Stimulated activated naive CD8-positive, alpha-beta T cell treated with anti-CD3 and anti-CD28 coated beads, Interleukin-15, Interleukin-2, amounts not matched to agents 100 U/mL and 50 U/mL, for 24 hours (primary cell): Measurements from ENCODE around the gene CNTN1.

Experiments used
- ATAC-seq: fragments of 150-1000 bp; cut with Tn5 transposase; one replicate; pipeline ENCODE4 v1.10.0; 2021
- DNase-seq: peaks from one replicate; pipeline ENCODE4 v3.0.0; 2021

CNTN1 gene

DNA sequence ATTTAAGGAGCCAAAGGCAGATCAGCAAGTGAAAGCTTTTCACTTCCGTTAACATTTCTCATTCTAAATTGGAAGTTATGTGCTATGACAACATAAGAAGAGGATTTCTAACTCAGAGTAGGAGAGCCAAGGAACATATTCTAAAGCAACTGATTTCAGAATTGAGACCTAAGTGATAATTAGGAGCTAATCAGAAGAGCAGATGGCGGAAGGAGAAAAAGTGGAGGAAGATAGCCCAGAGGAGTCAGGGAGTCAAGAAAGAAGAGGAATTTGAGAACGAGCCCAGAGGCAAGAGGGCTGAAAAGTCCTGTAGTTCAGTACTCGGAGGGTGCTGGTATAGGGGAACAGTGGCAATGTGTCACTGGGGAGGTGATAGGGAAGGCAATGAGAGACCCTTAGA is 162.4 kb downstream of the CNTN1 start:
- no peak for DNase-seq
- no peak for ATAC-seq

DNA sequence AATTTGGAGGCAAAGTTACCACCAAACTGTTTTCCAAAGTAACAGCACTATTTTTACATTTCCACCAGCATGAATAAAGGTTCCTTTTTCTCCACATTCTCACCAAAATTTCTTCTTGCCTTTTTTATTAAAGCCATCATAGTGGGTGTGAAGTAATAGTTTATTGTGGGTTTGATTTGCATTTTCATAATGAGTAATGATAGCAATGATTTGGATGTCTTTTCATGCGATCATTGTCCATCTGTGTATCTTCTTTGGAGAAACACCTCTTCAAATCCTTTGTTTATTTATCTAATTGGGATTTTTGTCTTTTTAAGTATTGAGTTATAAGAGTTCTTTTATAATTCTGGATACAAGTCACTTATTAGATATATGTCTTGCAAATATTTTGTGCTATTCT is 172.7 kb downstream of the CNTN1 start:
- ATAC-seq = no peak
- no peak for DNase-seq

GRCh38 chr12:40870981-40871380 is 178.7 kb downstream of the CNTN1 start:
- no peak for ATAC-seq
- no peak for DNase-seq

- DNase-seq = no peak
- no peak for ATAC-seq
Measured at GRCh38 chr12:40874868-40875267, 182.6 kb downstream of the CNTN1 start.

GRCh38 chr12:40889329-40889728 is 197.1 kb downstream of the CNTN1 start:
- ATAC-seq (no peak), DNase-seq (no peak)

- ATAC-seq = no peak
- no peak for DNase-seq
Measured at GRCh38 chr12:40892528-40892927, 200.3 kb downstream of the CNTN1 start.

GRCh38 chr12:40898505-40898904 is 206.3 kb downstream of the CNTN1 start:
- DNase-seq (no peak), ATAC-seq (no peak)

DNA sequence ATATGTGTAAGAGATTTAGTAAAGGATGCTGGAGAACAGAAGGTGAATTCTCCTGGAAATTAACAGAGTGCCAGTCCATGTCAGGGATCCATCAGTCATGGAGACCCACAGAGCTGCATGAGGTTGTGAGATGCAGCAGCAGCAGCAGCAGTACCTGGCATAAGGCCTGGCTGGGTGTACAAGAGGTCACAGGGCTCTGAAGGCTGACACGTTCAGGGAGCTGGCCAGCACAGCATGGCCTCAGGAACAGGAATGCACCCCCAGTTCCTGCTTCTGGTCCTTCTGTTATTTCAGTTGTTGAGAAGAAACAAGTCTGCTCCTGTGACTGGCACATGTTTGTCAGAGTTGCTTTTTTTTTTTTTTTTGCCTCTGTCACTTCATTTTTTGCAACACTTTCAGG is 210.8 kb downstream of the CNTN1 start:
- ATAC-seq = no peak
- DNase-seq = no peak

GRCh38 chr12:40907115-40907527 is 214.9 kb downstream of the CNTN1 start:
- no peak for DNase-seq
- ATAC-seq = no peak

DNA sequence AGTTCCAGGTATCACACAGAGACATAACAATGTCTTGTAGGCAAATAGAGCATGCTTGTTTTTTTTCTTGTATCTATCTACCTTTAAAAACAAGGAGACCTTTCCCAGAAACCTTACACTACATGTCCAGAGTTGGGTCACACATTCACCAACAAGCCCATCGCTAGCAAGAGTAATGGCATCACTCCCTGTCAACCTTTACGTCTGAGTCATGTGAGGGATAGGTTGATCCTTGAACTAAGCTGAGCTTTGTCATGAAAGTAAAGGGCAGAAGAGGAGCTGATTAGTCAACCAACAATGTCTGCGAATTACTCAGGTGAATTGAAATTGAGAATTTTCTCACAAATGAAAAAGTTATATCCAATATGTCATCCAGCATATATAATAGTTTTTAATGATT is 219.4 kb downstream of the CNTN1 start:
- ATAC-seq = no peak

GRCh38 chr12:40915172-40915571 is 222.9 kb downstream of the CNTN1 start:
- DNase-seq = no peak

More for the DNA sequence above, 219.4 kb downstream of the CNTN1 start:
- DNase-seq = no peak

GRCh38 chr12:40917561-40917960 is 225.3 kb downstream of the CNTN1 start:
- DNase-seq (no peak), ATAC-seq (no peak)

More at GRCh38 chr12:40915172-40915571, 222.9 kb downstream of the CNTN1 start:
- ATAC-seq = no peak

GRCh38 chr12:40921563-40922163 is 229.4 kb downstream of the CNTN1 start:
- DNase-seq = no peak
- no peak for ATAC-seq

DNA sequence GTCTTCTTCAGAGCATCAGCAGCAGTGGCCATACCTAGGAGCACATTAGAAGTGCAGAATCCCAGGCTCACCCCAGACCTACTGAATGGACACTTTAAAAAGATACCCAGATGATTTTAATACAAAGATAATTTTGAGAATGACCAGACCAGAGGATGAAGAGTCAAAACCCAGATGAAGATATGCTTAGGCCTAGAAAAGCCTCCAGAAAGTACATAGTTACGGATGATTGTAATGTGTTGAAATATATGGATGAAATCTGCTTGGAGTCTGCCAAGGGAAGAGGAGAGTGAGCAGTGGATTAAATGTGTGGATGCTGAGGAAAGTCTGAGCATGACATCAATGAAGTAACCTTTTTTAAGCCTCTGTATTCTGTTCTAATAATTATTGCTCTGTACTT is 245.7 kb downstream of the CNTN1 start:
- ATAC-seq = no peak
- no peak for DNase-seq

- DNase-seq (no peak), ATAC-seq (no peak)
Measured at GRCh38 chr12:40942326-40942725, 250.1 kb downstream of the CNTN1 start.

DNA sequence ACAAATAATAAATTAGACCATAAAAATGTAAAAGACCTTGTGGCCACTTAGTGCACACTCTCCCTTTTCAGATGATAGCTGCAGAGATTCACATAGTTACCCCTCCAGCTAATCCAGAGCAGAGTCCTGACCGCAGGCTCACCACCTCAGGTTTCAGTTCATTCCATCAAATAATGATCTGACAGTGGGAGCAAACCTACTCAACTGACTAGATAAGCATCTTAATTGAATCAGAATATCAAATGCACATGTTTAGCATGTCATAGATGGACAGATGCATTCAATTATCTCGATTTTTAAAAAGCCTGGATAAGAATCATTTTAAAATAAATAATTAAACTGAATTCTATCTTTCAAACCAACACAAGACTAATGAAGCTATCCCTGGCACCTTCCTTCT is 253.5 kb downstream of the CNTN1 start:
- DNase-seq (no peak), ATAC-seq (no peak)

- ATAC-seq = no peak
- DNase-seq = no peak
Measured at GRCh38 chr12:40946612-40947194, 254.5 kb downstream of the CNTN1 start.

DNA sequence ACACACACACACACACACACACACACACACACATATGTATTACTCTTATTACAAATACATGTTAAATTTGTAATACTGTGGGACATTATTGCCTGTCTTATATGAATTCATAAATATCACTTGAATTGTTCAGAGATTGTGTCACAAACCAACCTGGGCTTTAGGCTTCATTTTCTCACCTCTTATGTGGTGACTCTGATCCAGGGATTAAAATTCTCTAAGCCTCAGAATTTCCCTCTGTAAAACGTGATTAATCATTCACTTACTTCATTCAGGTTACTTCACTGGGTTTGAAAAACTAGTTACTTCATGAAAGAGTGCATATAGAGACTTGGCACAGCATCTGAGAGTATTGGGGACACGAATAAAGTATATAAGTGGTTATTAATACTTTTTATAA is 255.6 kb downstream of the CNTN1 start:
- no peak for ATAC-seq
- DNase-seq = no peak

GRCh38 chr12:40953076-40953475 is 260.8 kb downstream of the CNTN1 start:
- ATAC-seq (no peak), DNase-seq (no peak)

DNA sequence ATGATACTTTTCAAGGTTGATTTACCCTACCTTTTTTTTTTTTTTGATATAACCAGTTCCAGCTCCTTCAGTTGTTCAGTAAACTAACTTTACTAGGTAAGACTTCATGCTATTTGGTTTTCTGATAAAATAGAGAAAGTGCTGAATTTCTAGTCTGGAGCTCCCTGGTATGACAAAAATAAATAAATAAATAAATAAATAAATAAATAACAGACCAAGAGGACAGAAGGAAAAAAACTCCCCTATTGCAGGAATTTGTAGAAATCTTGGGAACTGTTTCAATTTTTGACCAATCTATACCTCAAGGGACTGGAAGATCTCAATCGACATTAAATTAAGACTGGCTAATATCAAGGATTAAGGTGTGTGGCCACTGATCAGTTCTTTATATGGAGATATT is 265.2 kb downstream of the CNTN1 start:
- no peak for DNase-seq

DNA sequence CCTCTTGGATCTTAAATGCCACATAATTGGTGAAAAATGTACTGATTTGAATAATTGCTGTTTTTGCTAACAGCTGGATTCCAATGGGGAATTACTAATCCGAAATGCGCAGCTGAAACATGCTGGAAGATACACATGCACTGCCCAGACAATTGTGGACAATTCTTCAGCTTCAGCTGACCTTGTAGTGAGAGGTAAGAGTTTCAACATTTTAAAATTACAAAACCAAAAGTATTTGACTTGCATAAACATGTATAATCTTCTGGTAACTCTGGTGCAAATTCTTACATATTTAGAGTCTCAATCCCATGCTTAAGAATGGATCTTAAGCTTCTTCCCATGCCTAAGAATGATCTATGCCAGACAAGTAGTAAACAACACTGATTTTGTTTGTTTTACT is 266.8 kb downstream of the CNTN1 start:
- no peak for DNase-seq

More for the DNA sequence above, 265.2 kb downstream of the CNTN1 start:
- ATAC-seq = no peak

GRCh38 chr12:40963751-40964150 is 271.5 kb downstream of the CNTN1 start:
- ATAC-seq (no peak), DNase-seq (no peak)

More for the DNA sequence above, 266.8 kb downstream of the CNTN1 start:
- no peak for ATAC-seq

- DNase-seq (no peak), ATAC-seq (no peak)
Measured at GRCh38 chr12:40969796-40970195, 277.6 kb downstream of the CNTN1 start.

GRCh38 chr12:40970320-40970907 is 278.2 kb downstream of the CNTN1 start:
- no peak for ATAC-seq
- no peak for DNase-seq
